K562 (cell line): Measurements from ENCODE around the gene MBLAC2.
A peak's percentile ranks its signal among the peaks of the same experiment; 100 is the strongest.

Source experiments
- IFI16 ChIP-seq: fragments of 250-450 bp; sonication (Bioruptor Pico); IDR thresholded peaks from 2 replicates; pipeline ENCODE4 v2.1.2; 2022; ENCODE audit warnings: mild to moderate bottlenecking, inconsistent platforms
- PYGO2 ChIP-seq: fragments of 450-650 bp; IDR thresholded peaks from 2 replicates; pipeline ENCODE4 v1.6.1; 2016; ENCODE audit warnings: mild to moderate bottlenecking, missing genetic modification characterization, moderate library complexity, missing compliant biosample characterization
- TF ChIP-seq, protein P1 (sequence below): sonication (generic); formaldehyde crosslinking; IDR thresholded peaks from 2 replicates; pipeline ENCODE4 v1.9.0; 2022; ENCODE audit warnings: mild to moderate bottlenecking, missing genetic modification reagents

- TF ChIP-seq IFI16 (CRISPR knock-in tag) (no peak), PYGO2 (no peak)
- TF ChIP-seq, protein P1, sequence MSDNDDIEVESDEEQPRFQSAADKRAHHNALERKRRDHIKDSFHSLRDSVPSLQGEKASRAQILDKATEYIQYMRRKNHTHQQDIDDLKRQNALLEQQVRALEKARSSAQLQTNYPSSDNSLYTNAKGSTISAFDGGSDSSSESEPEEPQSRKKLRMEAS (CRISPR knock-in tag), result peak; percentile 92
Observed at GRCh38 chr5:90474235-90475107, at the start of gene MBLAC2, which contains the start of gene POLR3G.
